HG03354 (cell line): ENCODE measurements around the gene MYOC.
"Not testable (repeated sequence)": the region's sequence is repeated elsewhere in the genome, so short reads cannot be mapped to it uniquely, and the experiment has no call there.

Experiments used
- ATAC-seq: cut with Tn5 transposase; IDR thresholded peaks from one replicate; pipeline ENCODE4 v1.9.1; 2021; ENCODE audit warnings: mild to moderate bottlenecking; ENCODE audit not compliant: unreplicated experiment, poor library complexity, severe bottlenecking

Gene MYOC

DNA sequence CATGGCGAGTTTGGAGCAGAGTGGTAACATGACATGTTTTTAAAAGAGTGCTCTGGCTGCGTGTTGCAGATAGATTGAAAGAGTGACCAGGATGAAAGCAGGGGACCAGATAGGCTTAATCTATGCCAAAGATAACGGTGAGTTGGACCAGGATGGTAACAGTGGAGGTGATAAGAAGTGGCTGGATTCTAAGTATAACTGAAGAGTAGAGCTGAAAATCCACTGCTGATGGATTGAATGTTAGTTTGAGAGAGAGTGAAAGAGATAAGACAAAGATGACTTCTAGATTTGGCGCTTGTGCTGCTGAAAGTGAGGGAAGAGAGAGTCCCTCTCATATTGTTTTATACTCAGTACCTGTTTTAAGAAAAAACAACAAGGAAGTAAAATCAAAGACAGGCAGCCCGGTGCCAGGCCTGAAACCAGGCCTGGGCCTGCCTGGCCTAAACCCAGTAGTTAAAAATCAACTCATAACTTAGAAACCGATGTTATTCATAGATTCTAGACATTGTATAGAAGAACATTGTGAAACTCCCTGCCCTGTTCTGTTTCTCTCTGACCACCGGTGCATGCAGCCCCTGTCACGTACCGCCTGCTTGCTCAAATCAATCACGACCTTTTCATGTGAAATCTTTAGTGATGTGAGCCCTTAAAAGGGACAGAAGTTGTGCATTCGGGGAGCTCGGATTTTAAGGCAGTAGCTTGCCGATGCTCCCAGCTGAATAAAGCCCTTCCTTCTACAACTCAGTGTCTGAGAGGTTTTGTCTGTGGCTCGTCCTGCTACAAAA is 37.2 kb downstream of the MYOC start:
- peak; percentile 52 for ATAC-seq

GRCh38 chr1:171613282-171613681 is 39.2 kb downstream of the MYOC start:
- no peak for ATAC-seq

DNA sequence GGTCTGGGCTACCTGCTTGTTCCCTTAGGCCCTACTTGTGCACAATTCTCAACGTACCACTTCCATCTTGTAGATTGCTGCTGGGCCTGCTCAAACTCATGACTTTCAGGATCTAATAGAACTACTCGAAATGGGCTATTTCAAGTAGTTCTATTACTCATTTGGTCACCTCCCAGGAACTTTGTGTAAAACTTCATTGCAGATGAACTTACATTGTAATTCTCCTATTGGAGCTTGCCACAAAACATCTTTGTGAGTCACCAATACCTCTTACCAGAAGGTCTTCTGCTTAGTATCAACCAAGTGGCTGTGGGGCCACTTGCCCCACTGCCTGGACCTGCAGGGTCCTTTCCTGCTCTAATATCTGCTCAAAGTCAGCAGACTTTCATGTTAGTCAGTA is 41.2 kb downstream of the MYOC start:
- no peak for ATAC-seq

DNA sequence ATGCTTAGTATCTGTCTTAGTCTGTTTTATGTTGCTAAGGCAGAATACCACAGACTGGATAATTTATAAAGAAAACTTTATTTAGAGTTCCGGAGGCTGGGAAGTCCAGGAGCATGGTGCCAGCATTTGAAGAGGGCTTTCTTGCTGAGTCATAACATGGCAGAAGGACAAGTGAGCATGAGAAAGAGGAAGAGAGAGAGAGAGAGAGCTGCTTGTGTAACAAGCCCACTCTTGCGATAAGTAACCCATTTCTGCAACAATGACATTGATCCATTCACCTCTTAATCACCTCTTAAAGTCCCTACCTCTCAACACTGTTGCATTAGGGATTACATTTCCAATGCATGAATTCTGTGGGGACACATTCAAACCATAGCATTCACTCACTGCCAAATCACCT is 42.1 kb downstream of the MYOC start:
- peak; percentile 54 for ATAC-seq

GRCh38 chr1:171606402-171606941 is 46.0 kb downstream of the MYOC start:
- peak; percentile 71 for ATAC-seq

DNA sequence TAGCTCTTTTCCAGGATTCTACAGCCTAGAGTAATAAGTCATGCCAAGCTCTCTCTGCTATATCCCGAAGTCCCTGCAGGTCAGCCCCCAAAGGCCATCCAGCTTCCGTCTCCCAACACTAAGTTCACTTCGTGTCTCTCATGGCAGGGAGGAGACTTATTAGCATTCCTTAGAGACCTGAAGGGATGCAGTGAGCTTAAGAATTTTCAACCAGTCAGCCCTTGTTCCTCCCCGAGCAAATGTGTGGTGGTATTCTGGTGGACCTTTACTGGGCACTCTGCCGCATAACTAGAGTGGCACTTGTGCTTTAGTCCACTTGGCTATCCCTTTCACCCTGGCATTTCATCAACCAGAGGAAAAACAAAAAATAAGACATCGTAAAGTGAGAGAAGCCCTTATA is 49.4 kb downstream of the MYOC start:
- not testable (repeated sequence) for ATAC-seq

- ATAC-seq: peak; percentile 32
Observed at GRCh38 chr1:171600862-171601261, 51.6 kb downstream of the MYOC start.

DNA sequence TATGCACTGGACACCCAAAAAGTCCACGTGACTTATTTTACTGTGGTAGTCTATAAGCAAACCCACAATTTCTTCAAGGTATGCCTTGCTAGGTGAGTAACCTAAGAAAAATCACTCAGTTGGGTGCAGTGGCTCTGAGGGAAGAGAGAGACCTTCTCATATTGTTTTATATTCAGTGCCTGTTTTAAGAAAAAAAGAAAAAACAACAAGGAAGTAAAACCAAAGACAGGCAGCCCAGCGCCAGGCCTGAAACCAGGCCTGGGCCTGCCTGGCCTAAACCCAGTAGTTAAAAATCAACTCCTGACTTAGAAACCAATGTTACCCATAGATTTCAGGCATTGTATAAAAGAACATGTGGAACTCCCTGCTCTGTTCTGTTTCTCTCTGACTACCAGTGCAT is 52.2 kb downstream of the MYOC start:
- peak; percentile 44 for ATAC-seq

DNA sequence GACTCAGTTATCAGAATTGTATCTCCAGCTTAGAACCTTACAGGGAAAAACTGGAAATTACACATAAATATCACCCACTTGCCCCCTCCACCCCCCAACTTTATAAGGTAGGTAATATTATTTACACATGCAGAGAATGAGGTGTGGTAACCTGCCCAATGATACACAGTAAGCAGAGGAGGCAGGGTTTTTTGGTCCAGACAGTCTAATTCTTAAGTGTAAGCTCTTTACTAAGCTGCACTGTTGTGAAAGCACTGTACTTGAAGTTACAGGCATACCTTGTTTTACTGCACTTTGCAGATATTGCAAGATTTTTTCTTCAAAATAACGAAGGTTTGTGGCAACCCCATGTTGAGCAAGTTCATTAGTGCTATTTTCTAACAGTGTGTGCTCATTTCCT is 55.3 kb downstream of the MYOC start:
- no peak for ATAC-seq

DNA sequence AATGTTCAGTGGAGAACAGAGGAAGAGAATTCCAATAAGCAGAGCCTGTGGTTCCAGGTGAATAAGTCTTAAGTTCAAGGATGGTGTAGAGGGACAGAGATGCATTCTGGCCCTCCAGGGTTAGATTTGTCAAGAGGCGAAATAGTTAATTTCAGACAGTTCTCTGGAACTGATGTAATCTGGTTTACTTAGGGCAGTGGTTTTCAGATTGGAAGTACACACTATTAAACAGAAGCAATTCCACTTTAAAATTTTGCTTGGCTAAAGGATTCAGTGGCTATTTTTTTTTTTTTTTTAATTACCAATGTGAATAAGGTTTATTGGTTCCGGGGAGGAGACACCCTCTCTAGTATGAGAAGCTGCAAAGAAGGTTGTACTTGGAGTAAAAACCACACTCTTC is 55.8 kb downstream of the MYOC start:
- ATAC-seq: no peak

DNA sequence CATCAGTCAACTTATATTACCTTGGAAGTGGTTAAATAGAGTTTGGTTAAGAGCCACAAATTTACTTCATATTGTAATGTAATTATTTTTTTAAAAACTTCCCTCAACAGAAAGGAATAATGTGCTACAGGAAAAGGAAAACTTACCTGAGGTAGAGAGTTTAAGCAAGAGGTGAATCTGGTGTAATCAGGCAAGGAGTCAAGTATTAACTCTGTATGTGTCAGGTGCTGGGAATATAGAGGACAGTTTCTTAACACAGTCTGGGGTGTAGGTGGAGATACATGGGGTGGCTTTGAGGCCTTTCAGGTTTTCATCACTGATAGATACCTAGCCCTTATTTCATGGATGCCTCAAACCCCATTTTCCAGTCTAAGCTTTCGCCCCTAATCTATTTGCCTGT is 56.4 kb downstream of the MYOC start:
- no peak for ATAC-seq

- no peak for ATAC-seq
Observed at GRCh38 chr1:171595324-171595723, 57.2 kb downstream of the MYOC start.

- no peak for ATAC-seq
Observed at GRCh38 chr1:171590022-171590421, 62.5 kb downstream of the MYOC start.

DNA sequence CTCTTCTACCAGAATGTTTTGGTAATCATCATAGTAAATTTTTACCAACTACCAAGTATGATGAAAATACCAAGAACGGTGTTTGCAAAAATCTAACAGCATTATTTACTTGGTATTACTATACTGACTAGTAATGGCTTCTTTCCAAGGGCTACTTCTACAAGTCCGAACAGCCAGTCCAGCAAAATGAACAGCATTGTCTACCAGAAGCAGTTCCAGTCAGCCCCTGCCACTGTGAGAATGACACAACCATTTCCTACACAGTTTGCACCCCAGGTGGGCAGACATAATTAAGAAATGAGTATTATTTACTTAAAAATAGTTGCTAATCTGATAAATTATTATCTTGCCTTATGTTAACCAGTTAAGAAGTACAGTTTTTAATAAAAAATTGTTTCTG is 64.3 kb downstream of the MYOC start:
- no peak for ATAC-seq

DNA sequence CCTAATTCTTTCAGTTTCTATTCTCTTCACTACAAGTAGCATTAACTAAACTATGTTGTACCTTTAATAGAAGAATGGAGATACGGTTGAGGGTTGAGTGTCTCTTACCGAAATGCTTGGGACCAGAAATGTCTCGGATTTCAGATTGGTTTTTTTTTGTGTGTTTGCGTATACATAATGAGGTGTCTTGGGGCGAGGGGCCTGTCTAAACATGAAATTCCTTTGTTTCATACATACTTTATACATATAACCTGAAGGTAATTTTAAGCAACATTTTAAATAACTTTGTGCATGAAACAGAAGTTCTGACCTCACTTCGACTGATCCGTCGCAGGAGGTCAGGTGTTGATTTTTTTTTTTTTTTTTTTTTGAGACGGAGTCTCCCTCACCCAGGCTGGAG is 66.8 kb downstream of the MYOC start:
- ATAC-seq: no peak
